ENCODE results near the gene PLXND1. TPM values are rescaled to one million over a fixed set of nuclear protein-coding genes. Genes with fewer than 3 reads are reported as not detected.

The PLXND1 gene, protein sequence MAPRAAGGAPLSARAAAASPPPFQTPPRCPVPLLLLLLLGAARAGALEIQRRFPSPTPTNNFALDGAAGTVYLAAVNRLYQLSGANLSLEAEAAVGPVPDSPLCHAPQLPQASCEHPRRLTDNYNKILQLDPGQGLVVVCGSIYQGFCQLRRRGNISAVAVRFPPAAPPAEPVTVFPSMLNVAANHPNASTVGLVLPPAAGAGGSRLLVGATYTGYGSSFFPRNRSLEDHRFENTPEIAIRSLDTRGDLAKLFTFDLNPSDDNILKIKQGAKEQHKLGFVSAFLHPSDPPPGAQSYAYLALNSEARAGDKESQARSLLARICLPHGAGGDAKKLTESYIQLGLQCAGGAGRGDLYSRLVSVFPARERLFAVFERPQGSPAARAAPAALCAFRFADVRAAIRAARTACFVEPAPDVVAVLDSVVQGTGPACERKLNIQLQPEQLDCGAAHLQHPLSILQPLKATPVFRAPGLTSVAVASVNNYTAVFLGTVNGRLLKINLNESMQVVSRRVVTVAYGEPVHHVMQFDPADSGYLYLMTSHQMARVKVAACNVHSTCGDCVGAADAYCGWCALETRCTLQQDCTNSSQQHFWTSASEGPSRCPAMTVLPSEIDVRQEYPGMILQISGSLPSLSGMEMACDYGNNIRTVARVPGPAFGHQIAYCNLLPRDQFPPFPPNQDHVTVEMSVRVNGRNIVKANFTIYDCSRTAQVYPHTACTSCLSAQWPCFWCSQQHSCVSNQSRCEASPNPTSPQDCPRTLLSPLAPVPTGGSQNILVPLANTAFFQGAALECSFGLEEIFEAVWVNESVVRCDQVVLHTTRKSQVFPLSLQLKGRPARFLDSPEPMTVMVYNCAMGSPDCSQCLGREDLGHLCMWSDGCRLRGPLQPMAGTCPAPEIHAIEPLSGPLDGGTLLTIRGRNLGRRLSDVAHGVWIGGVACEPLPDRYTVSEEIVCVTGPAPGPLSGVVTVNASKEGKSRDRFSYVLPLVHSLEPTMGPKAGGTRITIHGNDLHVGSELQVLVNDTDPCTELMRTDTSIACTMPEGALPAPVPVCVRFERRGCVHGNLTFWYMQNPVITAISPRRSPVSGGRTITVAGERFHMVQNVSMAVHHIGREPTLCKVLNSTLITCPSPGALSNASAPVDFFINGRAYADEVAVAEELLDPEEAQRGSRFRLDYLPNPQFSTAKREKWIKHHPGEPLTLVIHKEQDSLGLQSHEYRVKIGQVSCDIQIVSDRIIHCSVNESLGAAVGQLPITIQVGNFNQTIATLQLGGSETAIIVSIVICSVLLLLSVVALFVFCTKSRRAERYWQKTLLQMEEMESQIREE (N-terminal part only)
- 1 to 10 TPM; 1.4 to 1.8 TPM for total RNA-seq

DNA sequence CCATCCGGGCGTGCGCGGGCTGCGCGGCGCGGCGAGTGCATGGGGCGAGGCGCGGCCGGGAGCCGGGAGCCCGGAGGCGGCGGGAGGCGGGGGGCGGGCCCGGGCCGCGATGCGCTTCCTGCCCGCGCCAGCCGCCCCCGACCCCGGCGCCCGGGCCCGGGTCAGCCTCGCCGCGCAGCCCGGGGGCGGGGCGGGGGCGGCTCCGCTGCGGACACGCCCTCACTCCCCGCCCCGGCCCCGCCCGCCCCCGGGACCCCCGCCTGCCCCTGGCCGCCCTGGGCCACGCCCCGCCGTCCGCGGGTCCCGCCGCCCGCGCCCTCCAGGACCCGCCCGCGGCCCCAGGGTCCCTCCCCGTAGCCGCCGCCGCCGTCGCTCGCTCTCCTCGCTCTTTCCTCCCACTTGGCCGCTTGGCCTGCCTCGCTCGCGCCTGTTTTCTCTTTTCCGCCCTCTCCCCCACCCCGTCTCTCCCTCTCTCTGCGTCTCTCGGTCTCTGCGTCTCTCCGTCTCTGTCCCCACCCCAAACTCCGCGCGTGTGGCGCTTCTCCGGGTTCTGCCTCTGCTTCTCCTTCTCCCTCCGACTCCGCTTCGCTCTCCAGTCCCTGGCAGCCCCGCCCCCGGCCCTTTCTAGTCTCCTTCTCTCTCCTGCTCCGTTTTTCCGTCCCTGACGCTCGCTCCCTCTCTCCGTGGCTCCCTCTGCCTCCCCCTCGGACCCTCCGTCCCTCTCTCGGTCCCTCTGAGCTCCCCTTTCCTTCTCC is at the start of gene PLXND1:
TSS of gene PLXND1 (minus strand) at position 41 of the 755 bp plus-strand sequence. CDS start at position 4, 37 bp downstream.

DNA sequence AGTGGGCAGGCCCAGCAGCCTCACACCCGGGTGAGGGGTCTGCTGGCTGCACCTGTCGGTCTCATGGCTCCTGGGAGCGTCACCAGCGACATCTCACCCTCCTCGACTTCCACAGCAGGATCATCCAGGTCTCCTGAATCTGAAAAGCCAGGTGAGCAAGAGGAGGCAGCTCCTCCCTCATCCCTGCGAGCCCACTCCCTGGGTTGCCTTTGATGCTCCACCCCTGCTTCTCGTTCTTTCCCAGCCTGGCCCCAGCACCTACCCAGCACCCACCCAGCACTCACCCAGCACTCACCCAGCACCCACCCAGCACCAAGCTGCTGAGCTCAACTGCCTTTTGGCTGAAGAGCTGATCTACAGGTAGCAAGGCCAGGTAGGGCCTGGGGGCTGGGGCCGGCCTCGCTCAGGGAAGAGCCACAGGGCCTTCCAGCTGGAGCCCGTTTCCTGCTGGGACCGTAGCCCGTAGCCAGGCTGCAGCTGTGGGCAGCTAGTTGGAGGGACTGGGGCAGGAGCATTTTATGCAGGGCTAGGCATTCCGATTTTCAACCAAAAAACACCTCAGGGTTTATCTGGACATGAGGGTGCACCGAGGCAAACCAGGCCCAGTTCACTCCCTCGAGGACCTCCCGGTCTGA is 63.2 kb downstream of the PLXND1 start, which contains the start of gene H1-8:
TSS of gene H1-8 (plus strand) at position 20 of the 635 bp plus-strand sequence. CDS start at position 64, 44 bp downstream.

DNA sequence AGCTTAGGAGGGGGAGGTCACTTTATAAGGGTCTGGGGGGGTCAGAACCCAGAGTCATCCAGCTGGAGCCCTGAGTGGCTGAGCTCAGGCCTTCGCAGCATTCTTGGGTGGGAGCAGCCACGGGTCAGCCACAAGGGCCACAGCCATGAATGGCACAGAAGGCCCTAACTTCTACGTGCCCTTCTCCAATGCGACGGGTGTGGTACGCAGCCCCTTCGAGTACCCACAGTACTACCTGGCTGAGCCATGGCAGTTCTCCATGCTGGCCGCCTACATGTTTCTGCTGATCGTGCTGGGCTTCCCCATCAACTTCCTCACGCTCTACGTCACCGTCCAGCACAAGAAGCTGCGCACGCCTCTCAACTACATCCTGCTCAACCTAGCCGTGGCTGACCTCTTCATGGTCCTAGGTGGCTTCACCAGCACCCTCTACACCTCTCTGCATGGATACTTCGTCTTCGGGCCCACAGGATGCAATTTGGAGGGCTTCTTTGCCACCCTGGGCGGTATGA is 77.8 kb downstream of the PLXND1 start, which contains the start of gene RHO:
TSS of gene RHO (plus strand) at position 51 of the 512 bp plus-strand sequence. CDS start at position 146, 95 bp downstream.

Other genes with a start within 250 kb of the PLXND1 start
- gene EFCAB12, start 178.0 kb downstream of the PLXND1 start, total RNA-seq: under 1 TPM; 0.55 to 0.68 TPM
- gene MBD4, start 166.7 kb downstream of the PLXND1 start, total RNA-seq: 10 to 100 TPM; 41.2 to 42.0 TPM
- 10 to 100 TPM; 17.4 to 18.0 TPM for gene IFT122, start 166.5 kb downstream of the PLXND1 start, total RNA-seq
- not detected for gene RHO, start 78.0 kb downstream of the PLXND1 start, total RNA-seq
- gene H1-8, start 63.5 kb downstream of the PLXND1 start, total RNA-seq: not detected